Measurements from ENCODE around the gene CD4.

CD4 gene

DNA sequence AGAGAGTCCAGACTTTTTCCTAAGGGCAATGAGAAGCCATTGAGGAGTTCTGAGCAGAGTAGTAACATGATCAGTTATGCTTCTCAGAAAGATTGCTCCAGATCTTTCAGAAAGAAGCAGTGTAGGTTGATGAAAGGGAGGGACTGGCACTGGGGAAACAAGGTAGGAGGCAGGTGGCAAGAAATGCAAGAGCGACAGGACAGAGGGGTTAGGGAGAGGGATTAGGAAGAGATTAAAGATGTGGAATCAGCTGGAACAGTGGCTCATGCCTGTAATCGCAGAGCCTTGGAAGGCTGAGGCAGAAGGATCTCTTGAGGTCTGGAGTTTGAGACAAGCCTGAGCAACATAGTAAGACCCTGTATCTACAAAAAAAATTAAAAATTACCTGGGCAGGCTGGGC is 58.3 kb downstream of the CD4 start:
- no peak overlapping the region for H3K4me3 ChIP-seq (ENCODE audit: low read length)
- no peak for TF ChIP-seq CTCF (IDR thresholded peaks at IDR 0.05; ENCODE audit: insufficient read depth, low read depth, low read length, missing control alignments)

DNA sequence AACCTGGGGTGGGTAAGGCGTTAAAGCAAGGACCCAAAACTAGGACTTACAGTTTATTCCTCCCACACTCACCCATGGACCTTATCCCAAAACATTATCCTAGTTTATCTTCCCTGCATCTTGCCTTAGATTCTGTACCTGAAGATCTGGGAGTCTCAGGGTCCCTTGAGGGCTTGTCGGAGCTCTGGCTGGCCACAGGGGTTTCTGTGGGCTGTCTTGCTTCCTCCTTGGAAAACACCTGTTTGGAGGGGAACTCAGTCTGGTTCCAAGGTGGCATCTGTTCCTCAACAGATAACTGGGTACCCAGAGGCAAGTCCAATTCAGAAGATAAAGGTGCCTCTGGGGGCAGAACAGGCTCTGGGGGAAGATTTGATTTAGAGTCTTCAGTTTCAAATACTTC is 60.1 kb downstream of the CD4 start:
- no peak for TF ChIP-seq CTCF (IDR thresholded peaks at IDR 0.05; ENCODE audit: insufficient read depth, low read depth, low read length, missing control alignments)
- no peak overlapping the region for H3K4me3 ChIP-seq (ENCODE audit: low read length)
- no peak for DNase-seq (ENCODE audit: low read depth)

More for the DNA sequence above, 58.3 kb downstream of the CD4 start:
- no peak for DNase-seq (ENCODE audit: low read depth)

- TF ChIP-seq CTCF (IDR thresholded peaks at IDR 0.05; ENCODE audit: insufficient read depth, low read depth, low read length, missing control alignments): no peak
- peak overlapping the region; percentile 97 for H3K4me3 ChIP-seq (ENCODE audit: low read length)
- no peak for DNase-seq (ENCODE audit: low read depth)
Observed at GRCh38 chr12:6849976-6850560, 60.7 kb downstream of the CD4 start.

- DNase-seq (ENCODE audit: low read depth): no peak
- peak overlapping the region; percentile 97 for H3K4me3 ChIP-seq (ENCODE audit: low read length)
- TF ChIP-seq CTCF (IDR thresholded peaks at IDR 0.05; ENCODE audit: insufficient read depth, low read depth, low read length, missing control alignments): no peak
Observed at GRCh38 chr12:6850796-6851152, 61.4 kb downstream of the CD4 start.

DNA sequence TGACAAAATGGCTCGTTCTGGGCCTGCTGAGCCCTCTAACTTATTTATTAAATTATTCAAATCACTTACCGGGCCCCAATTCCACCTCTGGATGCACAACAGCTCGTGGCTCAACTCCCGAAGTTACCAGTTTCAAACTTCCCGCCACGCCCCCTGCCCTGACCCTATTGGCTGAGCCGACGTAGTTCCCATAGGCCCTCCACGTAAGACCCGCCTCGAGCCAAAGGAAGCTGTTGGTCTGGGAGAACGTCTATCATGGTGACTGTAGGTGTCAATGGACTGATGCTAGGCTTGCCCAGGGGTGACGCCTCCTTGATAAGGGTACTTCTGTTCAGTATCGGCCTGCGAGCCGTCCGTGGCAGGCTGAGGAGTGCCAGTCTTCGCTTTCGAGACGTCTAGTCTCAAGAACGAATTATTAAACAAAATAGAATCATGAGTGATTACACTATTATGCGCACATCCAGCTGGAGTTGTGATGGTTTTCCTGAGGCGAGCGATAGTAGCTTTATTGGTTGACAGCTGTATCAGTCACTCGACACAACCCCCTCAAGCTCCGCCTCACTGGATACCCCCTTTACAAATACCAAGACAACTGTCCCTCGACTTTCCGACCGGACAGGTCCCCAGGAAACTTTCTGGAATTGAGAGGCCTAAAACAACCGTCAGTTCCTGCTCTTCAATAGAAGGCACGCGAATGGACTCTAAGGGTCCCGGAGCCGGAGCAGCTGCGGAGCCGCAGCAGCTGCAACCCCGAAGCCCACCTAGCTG is 62.0 kb downstream of the CD4 start, which contains the start of gene CDCA3:
TSS of gene CDCA3 (minus strand) at position 134 of the 768 bp plus-strand sequence. CDS start 334 bp downstream, outside the sequence.
- no peak for TF ChIP-seq CTCF (IDR thresholded peaks at IDR 0.05; ENCODE audit: insufficient read depth, low read depth, low read length, missing control alignments)
- peak within 1 kb of the TSS; percentile 97 for H3K4me3 ChIP-seq (ENCODE audit: low read length)
- peak; percentile 99 for DNase-seq (ENCODE audit: low read depth)

DNA sequence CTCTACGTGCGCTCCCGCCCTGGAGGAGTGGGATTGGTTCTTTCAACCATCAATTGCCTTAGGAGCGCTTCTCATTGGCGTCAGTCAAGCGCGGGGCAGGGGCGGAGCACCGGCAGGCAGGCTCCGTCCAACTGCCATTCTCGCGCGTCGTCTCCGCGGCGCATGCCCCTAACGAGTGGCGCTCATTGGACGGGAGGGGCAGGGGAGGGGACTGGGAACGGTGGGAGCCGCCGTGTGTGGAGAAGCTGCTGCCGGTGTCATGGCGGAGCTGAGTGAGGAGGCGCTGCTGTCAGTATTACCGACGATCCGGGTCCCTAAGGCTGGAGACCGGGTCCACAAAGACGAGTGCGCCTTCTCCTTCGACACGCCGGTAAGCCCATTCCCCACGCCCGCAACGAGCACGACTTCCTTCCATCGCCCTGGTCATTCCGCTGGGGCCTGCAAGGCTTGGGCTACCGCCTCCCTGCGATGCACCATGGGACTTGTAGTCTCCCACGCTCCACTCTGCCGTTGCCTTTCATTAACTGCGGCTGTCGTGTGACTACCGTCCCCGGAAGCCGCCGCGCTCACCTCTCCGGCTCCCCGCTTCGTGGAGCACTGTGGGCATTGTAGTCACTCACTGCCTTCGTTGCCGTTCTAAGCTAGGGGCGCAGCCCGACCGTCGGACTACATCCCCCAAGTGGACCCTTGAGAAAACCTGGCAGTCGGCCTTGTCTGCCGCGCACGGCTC is 62.8 kb downstream of the CD4 start, which contains the start of gene USP5:
TSS of gene USP5 (plus strand) at position 230 of the 730 bp plus-strand sequence. CDS start at position 260, 30 bp downstream.
- peak; percentile 100 for DNase-seq (ENCODE audit: low read depth)

More for the DNA sequence above, 62.8 kb downstream of the CD4 start, which contains the start of gene USP5:
- TF ChIP-seq CTCF (IDR thresholded peaks at IDR 0.05; ENCODE audit: insufficient read depth, low read depth, low read length, missing control alignments): no peak
- peak within 1 kb of the TSS; percentile 97 for H3K4me3 ChIP-seq (ENCODE audit: low read length)
